Measurements from ENCODE around the gene AGBL1.

Gene AGBL1

GRCh38 chr15:86201313-86202008 is 121.8 kb downstream of the AGBL1 start:
- no peak overlapping the region for H3K4me3 ChIP-seq (replicated peaks; ENCODE audit: low read depth, low read length)
- TF ChIP-seq CTCF (IDR thresholded peaks at IDR 0.05; ENCODE audit: low read length, missing control alignments) = no peak
- no peak for DNase-seq (ENCODE audit: low read depth)

DNA sequence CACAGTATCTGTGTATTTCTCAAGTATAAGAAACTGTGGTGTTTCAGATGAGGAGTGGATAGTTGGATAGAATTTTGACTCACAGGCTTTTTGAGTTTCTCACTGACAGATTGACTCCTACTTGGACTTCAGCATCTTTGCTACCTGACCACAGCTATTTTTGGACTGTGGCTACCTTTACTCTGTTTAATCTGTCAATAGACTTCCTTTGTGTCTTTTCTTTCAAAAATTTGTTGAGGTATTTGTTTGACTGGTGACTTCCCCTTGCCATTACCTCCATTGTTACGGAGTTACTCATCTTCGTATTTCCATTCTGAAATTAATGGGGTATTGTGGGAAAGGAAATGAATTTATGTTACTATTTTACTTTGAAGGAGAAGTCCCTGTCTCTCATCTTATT is 123.8 kb downstream of the AGBL1 start:
- no peak for TF ChIP-seq CTCF (IDR thresholded peaks at IDR 0.05; ENCODE audit: low read length, missing control alignments)
- no peak for DNase-seq (ENCODE audit: low read depth)

DNA sequence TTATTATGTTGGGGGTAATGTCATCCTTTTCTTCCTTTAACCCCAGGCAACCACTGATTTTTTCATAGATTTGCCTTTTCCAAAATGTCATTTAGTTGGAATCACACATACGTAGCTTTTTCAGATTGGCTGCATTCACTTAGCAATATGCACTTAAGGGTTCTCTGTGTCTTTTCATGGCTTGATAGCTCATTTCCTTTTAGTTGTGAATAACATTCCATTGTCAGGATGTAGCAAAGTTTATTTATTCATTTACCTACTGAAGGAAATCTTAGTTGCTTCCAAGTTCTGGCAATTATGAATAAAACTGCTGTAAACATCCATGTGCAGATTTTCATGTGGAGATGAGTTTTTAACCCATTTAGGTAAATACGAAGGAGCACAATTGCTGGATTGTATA is 125.4 kb downstream of the AGBL1 start:
- no peak overlapping the region for H3K4me3 ChIP-seq (replicated peaks; ENCODE audit: low read depth, low read length)
- no peak for DNase-seq (ENCODE audit: low read depth)
- no peak for TF ChIP-seq CTCF (IDR thresholded peaks at IDR 0.05; ENCODE audit: low read length, missing control alignments)

More for the DNA sequence above, 123.8 kb downstream of the AGBL1 start:
- no peak overlapping the region for H3K4me3 ChIP-seq (replicated peaks; ENCODE audit: low read depth, low read length)

GRCh38 chr15:86213420-86213819 is 133.7 kb downstream of the AGBL1 start:
- TF ChIP-seq CTCF (IDR thresholded peaks at IDR 0.05; ENCODE audit: low read length, missing control alignments) = no peak
- DNase-seq (ENCODE audit: low read depth) = no peak
- no peak overlapping the region for H3K4me3 ChIP-seq (replicated peaks; ENCODE audit: low read depth, low read length)

DNA sequence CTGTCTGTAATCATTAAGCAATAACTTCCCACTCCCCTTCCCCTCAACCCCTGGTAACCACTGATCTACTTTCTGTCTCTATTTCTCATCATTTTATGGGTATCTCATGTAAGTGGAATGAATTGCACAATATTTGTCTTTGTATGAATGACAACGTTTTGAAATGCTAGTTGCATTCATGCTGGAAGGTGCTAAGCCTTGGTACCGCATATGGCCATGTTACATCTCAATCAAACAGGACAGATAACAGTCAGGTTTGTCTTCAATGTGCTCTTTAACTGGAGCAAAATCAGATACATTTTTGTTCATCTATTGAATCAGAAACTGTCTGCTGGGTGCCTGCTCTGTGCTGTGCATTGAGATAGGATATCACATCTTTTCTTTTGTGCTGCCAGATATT is 134.2 kb downstream of the AGBL1 start:
- no peak for TF ChIP-seq CTCF (IDR thresholded peaks at IDR 0.05; ENCODE audit: low read length, missing control alignments)

GRCh38 chr15:86221119-86221518 is 141.4 kb downstream of the AGBL1 start:
- no peak for DNase-seq (ENCODE audit: low read depth)
- H3K4me3 ChIP-seq (replicated peaks; ENCODE audit: low read depth, low read length) = no peak overlapping the region
- TF ChIP-seq CTCF (IDR thresholded peaks at IDR 0.05; ENCODE audit: low read length, missing control alignments) = no peak

More for the DNA sequence above, 134.2 kb downstream of the AGBL1 start:
- no peak for DNase-seq (ENCODE audit: low read depth)
- no peak overlapping the region for H3K4me3 ChIP-seq (replicated peaks; ENCODE audit: low read depth, low read length)

- H3K4me3 ChIP-seq (replicated peaks; ENCODE audit: low read depth, low read length) = no peak overlapping the region
- no peak for TF ChIP-seq CTCF (IDR thresholded peaks at IDR 0.05; ENCODE audit: low read length, missing control alignments)
- DNase-seq (ENCODE audit: low read depth) = no peak
Observed at GRCh38 chr15:86229306-86229705, 149.6 kb downstream of the AGBL1 start.

Data from fibroblast of pulmonary artery (primary cell).